IMR-90 (cell line): Measurements from ENCODE around the gene CDH13. TPM values are rescaled to one million over a fixed set of nuclear protein-coding genes. Genes with fewer than 3 reads are reported as not detected.

Source experiments
- ATAC-seq: fragments of 200-7000 bp; cut with Tn5 transposase; 2 replicates; pipeline ENCODE4 v1.9.1; 2020; ENCODE audit warnings: low read depth, mild to moderate bottlenecking, moderate library complexity
- BruUV-seq: library from RNA; stranded (reverse); fragments of 400-500 nt; replicated peaks from 2 replicates; lab custom pipeline; 2021; lab: Mats Ljungman, UMichigan
- CTCF ChIA-PET: fragments of 300-600 bp; formaldehyde crosslinking; extraction: SDS; loops from one replicate; lab custom pipeline; 2021; ENCODE audit warnings: antibody characterized with exemption; lab: Yijun Ruan, JAX
- POLR2A ChIA-PET: fragments of 300-600 bp; sonication (Branson Sonifier 250); formaldehyde crosslinking; loops from one replicate; lab custom pipeline; 2022; ENCODE audit warnings: antibody characterized with exemption; ENCODE audit not compliant: unreplicated experiment; lab: Charles Lee
- DNase-seq: peaks from one replicate; pipeline ENCODE4 v3.0.0; 2013
- H2AFZ ChIP-seq: replicated peaks from 2 replicates; pipeline ENCODE3; 2013; ENCODE audit warnings: low read length, mild to moderate bottlenecking; ENCODE audit not compliant: poor library complexity
- H2AK5ac ChIP-seq: 2 replicates; pipeline ENCODE4 v1.6.1; 2013; ENCODE audit warnings: low read depth, low read length, inconsistent platforms
- H2AK9ac ChIP-seq: replicated peaks from 2 replicates; pipeline ENCODE3; 2013; ENCODE audit warnings: mild to moderate bottlenecking, low read depth, low read length, moderate library complexity; ENCODE audit not compliant: poor library complexity
- H2BK120ac ChIP-seq: 2 replicates; pipeline ENCODE4 v1.6.1; 2013; ENCODE audit warnings: low read depth, low read length, inconsistent platforms
- H2BK15ac ChIP-seq: 3 replicates; pipeline ENCODE4 v1.6.1; 2013; ENCODE audit warnings: low read depth, low read length, inconsistent platforms
- H2BK20ac ChIP-seq: 2 replicates; pipeline ENCODE4 v1.6.1; 2013; ENCODE audit warnings: low read depth, mild to moderate bottlenecking, inconsistent platforms, low read length, moderate library complexity
- H2BK5ac ChIP-seq: 2 replicates; pipeline ENCODE4 v1.6.1; 2013; ENCODE audit warnings: mild to moderate bottlenecking, low read depth, low read length, inconsistent platforms; ENCODE audit not compliant: poor library complexity, severe bottlenecking
- H3K14ac ChIP-seq: replicated peaks from 2 replicates; pipeline ENCODE4 v1.6.1; 2013; ENCODE audit warnings: low read depth, low read length, inconsistent platforms
- H3K18ac ChIP-seq: 2 replicates; pipeline ENCODE4 v1.6.1; 2013; ENCODE audit warnings: low read depth, low read length, control low read depth
- H3K23ac ChIP-seq: 2 replicates; pipeline ENCODE4 v1.6.1; 2013; ENCODE audit warnings: low read depth, low read length, inconsistent platforms
- H3K27ac ChIP-seq: 2 replicates; pipeline ENCODE4 v1.5.1; 2013; ENCODE audit warnings: mild to moderate bottlenecking, control low read depth, low read length; ENCODE audit not compliant: insufficient read depth
- H3K27me3 ChIP-seq: 2 replicates; pipeline ENCODE4 v1.6.1; 2013; ENCODE audit warnings: low read length; ENCODE audit not compliant: control insufficient read depth, insufficient read depth
- H3K36me3 ChIP-seq: 2 replicates; pipeline ENCODE4 v1.6.1; 2013; ENCODE audit warnings: low read length, mixed read lengths; ENCODE audit not compliant: control insufficient read depth, insufficient read depth
- H3K4ac ChIP-seq: 2 replicates; pipeline ENCODE4 v1.6.1; 2013; ENCODE audit warnings: low read depth, low read length, inconsistent platforms
- H3K4me1 ChIP-seq: 2 replicates; pipeline ENCODE4 v1.6.1; 2013; ENCODE audit warnings: low read length, mixed read lengths; ENCODE audit not compliant: control insufficient read depth, insufficient read depth
- H3K4me2 ChIP-seq: 2 replicates; pipeline ENCODE4 v1.6.1; 2013; ENCODE audit warnings: low read depth, mild to moderate bottlenecking, control low read depth, low read length, moderate library complexity
- H3K4me3 ChIP-seq: 2 replicates; pipeline ENCODE4 v1.5.1; 2013; ENCODE audit warnings: low read depth, mild to moderate bottlenecking, control low read depth, low read length, moderate library complexity; ENCODE audit not compliant: insufficient read depth
- H3K56ac ChIP-seq: 2 replicates; pipeline ENCODE4 v1.6.1; 2013; ENCODE audit warnings: low read length, inconsistent platforms; ENCODE audit not compliant: insufficient read depth; ENCODE audit errors: extremely low read depth
- H3K79me1 ChIP-seq, 2 experiments: 2 replicates each; pipeline ENCODE4 v1.6.1; 2013; ENCODE audit warnings: low read length in 2 of 2, inconsistent platforms in 1 of 2, low read depth in 1 of 2
- H3K9ac ChIP-seq: 2 replicates; pipeline ENCODE4 v1.6.1; 2013; ENCODE audit warnings: low read depth, low read length, control low read depth
- H3K9me1 ChIP-seq: 2 replicates; pipeline ENCODE4 v1.6.1; 2013; ENCODE audit warnings: low read length, inconsistent platforms; ENCODE audit not compliant: insufficient read depth
- H3K9me3 ChIP-seq: 2 replicates; pipeline ENCODE4 v1.6.1; 2013; ENCODE audit warnings: low read length; ENCODE audit not compliant: control insufficient read depth, insufficient read depth
- H4K20me1 ChIP-seq: 2 replicates; pipeline ENCODE4 v1.6.1; 2013; ENCODE audit warnings: low read length, inconsistent platforms; ENCODE audit not compliant: insufficient read depth
- H4K5ac ChIP-seq: 2 replicates; pipeline ENCODE4 v1.6.1; 2013; ENCODE audit warnings: mild to moderate bottlenecking, low read depth, low read length, control low read depth
- H4K8ac ChIP-seq, 2 experiments: 2 replicates each; pipeline ENCODE4 v1.6.1; 2013; ENCODE audit warnings: low read depth in 2 of 2, low read length in 2 of 2, control low read depth in 1 of 2, inconsistent platforms in 1 of 2
- H4K91ac ChIP-seq: 2 replicates; pipeline ENCODE4 v1.6.1; 2013; ENCODE audit warnings: low read depth, low read length, inconsistent platforms; ENCODE audit not compliant: insufficient read depth
- BHLHE40 ChIP-seq: fragments of 150-350 bp; IDR thresholded peaks from 2 replicates; pipeline ENCODE4 v1.6.1; 2016; ENCODE audit warnings: mild to moderate bottlenecking, low read depth, low read length
- CEBPB ChIP-seq: IDR thresholded peaks from 2 replicates; pipeline ENCODE4 v1.6.1; 2012; ENCODE audit warnings: low read depth, low read length, improper control_type of control experiment
- MAFK ChIP-seq: IDR thresholded peaks from 2 replicates; pipeline ENCODE4 v1.6.1; 2012; ENCODE audit warnings: low read depth, low read length, improper control_type of control experiment
- MXI1 ChIP-seq: IDR thresholded peaks from 2 replicates; pipeline ENCODE4 v1.6.1; 2012; ENCODE audit warnings: low read depth, mild to moderate bottlenecking, low read length, moderate library complexity, borderline replicate concordance
- NFE2L2 ChIP-seq: fragments of 150-350 bp; IDR thresholded peaks from 2 replicates; pipeline ENCODE4 v1.6.1; 2016; ENCODE audit warnings: low read depth, mild to moderate bottlenecking, low read length
- POLR2A ChIP-seq: IDR thresholded peaks from 2 replicates; pipeline ENCODE4 v1.6.1; 2012; ENCODE audit warnings: mild to moderate bottlenecking, low read depth, low read length
- RCOR1 ChIP-seq: IDR thresholded peaks from 2 replicates; pipeline ENCODE4 v1.6.1; 2012; ENCODE audit warnings: mild to moderate bottlenecking, low read length, improper control_type of control experiment; ENCODE audit not compliant: insufficient replicate concordance
- SMC3 ChIP-seq: fragments of 150-350 bp; IDR thresholded peaks from 2 replicates; pipeline ENCODE4 v1.6.1; 2016; ENCODE audit warnings: low read depth, mild to moderate bottlenecking, antibody characterized with exemption, low read length, moderate library complexity
- WGBS, 2 experiments: methylation state at CpG; one replicate each; pipeline versions ENCODE4 v1.1.5 to v1.1.7; 2013; ENCODE audit warnings: missing lambda C conversion rate in 2 of 2; ENCODE audit not compliant: insufficient read length in 1 of 2; ENCODE audit errors: extremely low coverage in 2 of 2; 5-methylcytosine and 5-hydroxymethylcytosine counted together
- dilution Hi-C: fragments of 300-500 bp; cut with HindIII; formaldehyde crosslinking; loops from one replicate; pipeline ENCODE4 v1.14.3; 2018; ENCODE audit warnings: low sequenced_read_pairs; ENCODE audit not compliant: unreplicated experiment
- in situ Hi-C: fragments of 300-500 bp; cut with MboI; formaldehyde crosslinking; loops from 3 replicates; pipeline ENCODE4 v1.14.3; 2019; ENCODE audit warnings: low sequenced_read_pairs, inconsistent platforms, mixed read lengths
- intact Hi-C: fragments of 100-400 bp; cut with micrococcal nuclease; formaldehyde crosslinking; loops from 2 replicates; pipeline ENCODE4 v1.10.0; 2022
- polyA plus RNA-seq, 3 experiments: library from polyadenylated mRNA; depleted of rRNA; stranded (reverse); fragments of >200 nt; gene quantifications; 2 replicates each; pipeline ENCODE4 v1.2.3, GENCODE V29; 2012; ENCODE audit warnings: low replicate concordance in 1 of 3
- total RNA-seq: library from RNA; depleted of rRNA; stranded (reverse); fragments of >200 nt; gene quantifications from 2 replicates; pipeline ENCODE4 v1.2.3, GENCODE V29; 2012
- TF ChIP-seq, protein P1 (sequence below): conservative IDR thresholded peaks from 2 replicates; pipeline ENCODE4 v1.5.1; 2012; ENCODE audit warnings: mild to moderate bottlenecking, low read depth, low read length, improper control_type of control experiment
- TF ChIP-seq, protein P2 (sequence below): fragments of 150-350 bp; IDR thresholded peaks from 2 replicates; pipeline ENCODE4 v1.6.1; 2016; ENCODE audit warnings: low read depth, mild to moderate bottlenecking, low read length, moderate library complexity, borderline replicate concordance

The CDH13 gene
- total and polyA plus RNA-seq, 2 of the 4 experiments (the other 2 are of a cell fraction), result 61.6 to 74.7 TPM

DNA sequence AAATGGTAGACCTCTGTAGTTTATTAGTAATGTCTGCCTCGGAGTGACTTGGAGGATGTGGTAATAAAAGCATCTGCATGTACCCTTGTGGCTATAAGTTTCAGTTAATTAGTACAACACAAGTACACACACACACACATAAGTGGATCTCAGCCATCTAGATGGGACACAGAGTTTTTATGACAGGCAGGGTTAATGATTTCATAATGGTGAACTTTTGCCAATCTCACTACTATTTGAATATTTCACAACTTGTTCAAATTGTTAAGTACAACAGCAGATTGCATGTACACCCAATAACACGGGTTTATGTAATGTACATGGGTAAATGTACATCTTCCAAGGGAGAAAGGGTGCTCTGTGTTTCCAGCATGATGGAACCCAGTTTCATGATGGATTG, 669.7 kb downstream of the CDH13 start:
- ChIA-PET CTCF (interaction anchor here (0.9 kb wide), 1 partner anchor 12 kb away, joined by 3 read pairs; no protein-coding TSS in a partner anchor), POLR2A (no interaction called here)
- no peaks in the 10 kb centered on the region for H4K20me1 ChIP-seq
- no peaks in the 10 kb centered on the region for H3K36me3 ChIP-seq
- H2BK20ac ChIP-seq, result no peak overlapping the region
- WGBS, 2 experiments, result no CpG with 5 or more reads among the region's 2 CpGs
- H3K79me1 ChIP-seq, result no peaks in the 10 kb centered on the region
- H3K27ac ChIP-seq, result no peak overlapping the region
- ATAC-seq, result no peak
- BruUV-seq, result no TSS peak
- no peak overlapping the region for H2BK5ac ChIP-seq
- H3K14ac ChIP-seq, result no peak overlapping the region
- H2AK9ac ChIP-seq, result no peak overlapping the region
- no peak overlapping the region for H2AFZ ChIP-seq
- intact Hi-C loops (no loop called here), dilution Hi-C loops (no loop called here), in situ Hi-C loops (no loop called here)
- H4K91ac ChIP-seq, result no peak overlapping the region
- DNase-seq, result no peak
- H3K18ac ChIP-seq, result no peak overlapping the region
- no peaks in the 10 kb centered on the region for H3K9me1 ChIP-seq
- no peak overlapping the region for H4K5ac ChIP-seq
- no peak overlapping the region for H3K9ac ChIP-seq
- H3K56ac ChIP-seq, result no peak overlapping the region
- H3K4me1 ChIP-seq, result no peaks in the 10 kb centered on the region
- no peak overlapping the region for H3K4ac ChIP-seq
- TF ChIP-seq, protein P1, sequence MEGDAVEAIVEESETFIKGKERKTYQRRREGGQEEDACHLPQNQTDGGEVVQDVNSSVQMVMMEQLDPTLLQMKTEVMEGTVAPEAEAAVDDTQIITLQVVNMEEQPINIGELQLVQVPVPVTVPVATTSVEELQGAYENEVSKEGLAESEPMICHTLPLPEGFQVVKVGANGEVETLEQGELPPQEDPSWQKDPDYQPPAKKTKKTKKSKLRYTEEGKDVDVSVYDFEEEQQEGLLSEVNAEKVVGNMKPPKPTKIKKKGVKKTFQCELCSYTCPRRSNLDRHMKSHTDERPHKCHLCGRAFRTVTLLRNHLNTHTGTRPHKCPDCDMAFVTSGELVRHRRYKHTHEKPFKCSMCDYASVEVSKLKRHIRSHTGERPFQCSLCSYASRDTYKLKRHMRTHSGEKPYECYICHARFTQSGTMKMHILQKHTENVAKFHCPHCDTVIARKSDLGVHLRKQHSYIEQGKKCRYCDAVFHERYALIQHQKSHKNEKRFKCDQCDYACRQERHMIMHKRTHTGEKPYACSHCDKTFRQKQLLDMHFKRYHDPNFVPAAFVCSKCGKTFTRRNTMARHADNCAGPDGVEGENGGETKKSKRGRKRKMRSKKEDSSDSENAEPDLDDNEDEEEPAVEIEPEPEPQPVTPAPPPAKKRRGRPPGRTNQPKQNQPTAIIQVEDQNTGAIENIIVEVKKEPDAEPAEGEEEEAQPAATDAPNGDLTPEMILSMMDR, result no peak
- no peak for TF ChIP-seq MAFK
- no peak for TF ChIP-seq NFE2L2
- no peak for TF ChIP-seq BHLHE40
- TF ChIP-seq POLR2A, result no peak
- no peak for TF ChIP-seq RCOR1
- TF ChIP-seq MXI1, result no peak
- TF ChIP-seq SMC3, result no peak
- TF ChIP-seq, protein P2, sequence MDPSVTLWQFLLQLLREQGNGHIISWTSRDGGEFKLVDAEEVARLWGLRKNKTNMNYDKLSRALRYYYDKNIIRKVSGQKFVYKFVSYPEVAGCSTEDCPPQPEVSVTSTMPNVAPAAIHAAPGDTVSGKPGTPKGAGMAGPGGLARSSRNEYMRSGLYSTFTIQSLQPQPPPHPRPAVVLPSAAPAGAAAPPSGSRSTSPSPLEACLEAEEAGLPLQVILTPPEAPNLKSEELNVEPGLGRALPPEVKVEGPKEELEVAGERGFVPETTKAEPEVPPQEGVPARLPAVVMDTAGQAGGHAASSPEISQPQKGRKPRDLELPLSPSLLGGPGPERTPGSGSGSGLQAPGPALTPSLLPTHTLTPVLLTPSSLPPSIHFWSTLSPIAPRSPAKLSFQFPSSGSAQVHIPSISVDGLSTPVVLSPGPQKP, result no peak
- no peak for TF ChIP-seq CEBPB
- H3K4me3 ChIP-seq, result no peak overlapping the region
- no peaks in the 10 kb centered on the region for H3K27me3 ChIP-seq
- H3K4me2 ChIP-seq, result no peak overlapping the region
- H2BK15ac ChIP-seq, result no peak overlapping the region
- H2AK5ac ChIP-seq, result no peak overlapping the region
- H4K8ac ChIP-seq, result no peak overlapping the region
- H2BK120ac ChIP-seq, result no peak overlapping the region
- no peak overlapping the region for H3K23ac ChIP-seq
- no peaks in the 10 kb centered on the region for H3K9me3 ChIP-seq
